HG03025 (cell line): ENCODE measurements around the gene SDE2.

Source experiments
- ATAC-seq: cut with Tn5 transposase; IDR thresholded peaks from one replicate; pipeline ENCODE4 v1.9.1; 2021; ENCODE audit warnings: mild to moderate bottlenecking, moderate library complexity; ENCODE audit not compliant: unreplicated experiment, low FRiP score

The SDE2 gene

GRCh38 chr1:225999227-225999911 is at the start of gene SDE2:
TSS of gene SDE2 (minus strand) at chr1:225999343. CDS start at chr1:225999312, 31 bp downstream.
- peak; percentile 89 for ATAC-seq

- ATAC-seq, result no peak
Observed at GRCh38 chr1:226048886-226049285, 49.7 kb upstream of the SDE2 start.

GRCh38 chr1:226047495-226047894 is 48.4 kb upstream of the SDE2 start:
- ATAC-seq, result no peak

- ATAC-seq, result no peak
Observed at GRCh38 chr1:226046240-226046639, 47.1 kb upstream of the SDE2 start.

GRCh38 chr1:226044514-226045101 is 45.5 kb upstream of the SDE2 start:
- no peak for ATAC-seq

GRCh38 chr1:226041419-226041818 is 42.3 kb upstream of the SDE2 start:
- no peak for ATAC-seq

- ATAC-seq, result no peak
Observed at GRCh38 chr1:226038661-226039060, 39.5 kb upstream of the SDE2 start.

GRCh38 chr1:226035915-226036314 is 36.8 kb upstream of the SDE2 start:
- ATAC-seq, result no peak

GRCh38 chr1:226034482-226034881 is 35.3 kb upstream of the SDE2 start:
- ATAC-seq, result no peak

- ATAC-seq, result no peak
Observed at GRCh38 chr1:226033991-226034390, 34.8 kb upstream of the SDE2 start.

GRCh38 chr1:226033582-226033981 is 34.4 kb upstream of the SDE2 start:
- ATAC-seq, result no peak

- ATAC-seq, result no peak
Observed at GRCh38 chr1:226029568-226030225, 30.6 kb upstream of the SDE2 start.

GRCh38 chr1:226029093-226029496 is 30.0 kb upstream of the SDE2 start:
- ATAC-seq, result peak; percentile 78

- no peak for ATAC-seq
Observed at GRCh38 chr1:226027538-226028217, 28.5 kb upstream of the SDE2 start.

GRCh38 chr1:226026833-226027232 is 27.7 kb upstream of the SDE2 start:
- ATAC-seq, result no peak

GRCh38 chr1:226023735-226024134 is 24.6 kb upstream of the SDE2 start:
- no peak for ATAC-seq

GRCh38 chr1:226021801-226022200 is 22.7 kb upstream of the SDE2 start:
- ATAC-seq, result no peak

- ATAC-seq, result no peak
Observed at GRCh38 chr1:226021401-226021800, 22.3 kb upstream of the SDE2 start.

GRCh38 chr1:226019572-226019971 is 20.4 kb upstream of the SDE2 start:
- no peak for ATAC-seq

- ATAC-seq, result no peak
Observed at GRCh38 chr1:226017070-226017469, 17.9 kb upstream of the SDE2 start.

- no peak for ATAC-seq
Observed at GRCh38 chr1:226009650-226010044, 10.5 kb upstream of the SDE2 start.
